ENCODE measurements around the gene RAB10. TPM values are rescaled to one million over a fixed set of nuclear protein-coding genes. Genes with fewer than 3 reads are reported as not detected.

The RAB10 gene
- polyA plus RNA-seq, 1 donor from 2014 or later = 169 TPM

GRCh38 chr2:26174691-26175465 lies 141.0 kb downstream of the RAB10 start:
- Histone ChIP-seq H3K9ac (ENCODE audit: low read length) (no peak overlapping the region), H3K4me2 (ENCODE audit: low read length) (no peak overlapping the region), H3K4me3 (ENCODE audit: low read length) (peak overlapping the region; percentile 73), H2AFZ (ENCODE audit: low read depth, low read length) (no peak overlapping the region), H3K36me3 (ENCODE audit: insufficient read depth, low read length) (no peaks in the 10 kb centered on the region), H3K27me3 (ENCODE audit: insufficient read depth, low read depth, low read length) (peaks cover 10% of the 10 kb centered on the region), H3F3A (ENCODE audit: insufficient read depth, low read length, poor library complexity, severe bottlenecking) (no peaks in the 10 kb centered on the region), H3K9me3 (ENCODE audit: low read length) (no peaks in the 10 kb centered on the region), H4K20me1 (ENCODE audit: insufficient read depth) (no peaks in the 10 kb centered on the region), H3K9me2 (ENCODE audit: insufficient read depth, low read length) (no peaks in the 10 kb centered on the region), H3K79me2 (replicated peaks; ENCODE audit: insufficient read depth, low read length) (peaks cover 14% of the 10 kb centered on the region), H3K27ac (ENCODE audit: low read length) (no peak overlapping the region)
- TF ChIP-seq POLR2AphosphoS5 (IDR thresholded peaks at IDR 0.05) = no peak
- no peak for TF ChIP-seq RAD21 (conservative IDR thresholded peaks at IDR 0.05)
- no peak for TF ChIP-seq MXI1 (conservative IDR thresholded peaks at IDR 0.05; ENCODE audit: poor library complexity, severe bottlenecking)
- no peak for TF ChIP-seq TAF1 (IDR thresholded peaks at IDR 0.05; ENCODE audit: low read depth)
- no peak for TF ChIP-seq CTCF (IDR thresholded peaks at IDR 0.05; ENCODE audit: poor library complexity, severe bottlenecking)
- TF ChIP-seq EZH2 (IDR thresholded peaks at IDR 0.05; ENCODE audit: borderline replicate concordance, insufficient read depth, low read length, poor library complexity, severe bottlenecking) = no peak
- TF ChIP-seq SMC3 (conservative IDR thresholded peaks at IDR 0.05; ENCODE audit: poor library complexity) = no peak

GRCh38 chr2:26175466-26176278 lies 141.8 kb downstream of the RAB10 start:
- H3K27ac ChIP-seq (ENCODE audit: low read length) = no peak overlapping the region
- peaks cover 14% of the 10 kb centered on the region for H3K79me2 ChIP-seq (replicated peaks; ENCODE audit: insufficient read depth, low read length)
- H3K4me3 ChIP-seq (ENCODE audit: low read length) = no peak overlapping the region

More at GRCh38 chr2:26175466-26176278, 141.8 kb downstream of the RAB10 start:
- Histone ChIP-seq H3K4me2 (ENCODE audit: low read length) (no peak overlapping the region), H2AFZ (ENCODE audit: low read depth, low read length) (no peak overlapping the region), H3F3A (ENCODE audit: insufficient read depth, low read length, poor library complexity, severe bottlenecking) (no peaks in the 10 kb centered on the region), H3K36me3 (ENCODE audit: insufficient read depth, low read length) (no peaks in the 10 kb centered on the region), H3K9me2 (ENCODE audit: insufficient read depth, low read length) (no peaks in the 10 kb centered on the region), H3K9me3 (ENCODE audit: low read length) (no peaks in the 10 kb centered on the region), H3K27me3 (ENCODE audit: insufficient read depth, low read depth, low read length) (peaks cover 10% of the 10 kb centered on the region), H4K20me1 (ENCODE audit: insufficient read depth) (no peaks in the 10 kb centered on the region), H3K9ac (ENCODE audit: low read length) (no peak overlapping the region)
- TF ChIP-seq EP300 (conservative IDR thresholded peaks at IDR 0.05; ENCODE audit: poor library complexity, severe bottlenecking) (no peak), RAD21 (conservative IDR thresholded peaks at IDR 0.05) (no peak), EZH2 (IDR thresholded peaks at IDR 0.05; ENCODE audit: borderline replicate concordance, insufficient read depth, low read length, poor library complexity, severe bottlenecking) (no peak), CTCF (IDR thresholded peaks at IDR 0.05; ENCODE audit: poor library complexity, severe bottlenecking) (no peak), REST (IDR thresholded peaks at IDR 0.05; ENCODE audit: borderline replicate concordance) (no peak), SMC3 (conservative IDR thresholded peaks at IDR 0.05; ENCODE audit: poor library complexity) (no peak), TAF1 (IDR thresholded peaks at IDR 0.05; ENCODE audit: low read depth) (no peak), MXI1 (conservative IDR thresholded peaks at IDR 0.05; ENCODE audit: poor library complexity, severe bottlenecking) (no peak), POLR2AphosphoS5 (IDR thresholded peaks at IDR 0.05) (no peak)
